ENCODE data around the gene ERF. TPM values are rescaled to one million over a fixed set of nuclear protein-coding genes. Genes with fewer than 3 reads are reported as not detected.
A peak's percentile ranks its signal among the peaks of the same experiment; 100 is the strongest.

ERF gene
- total and polyA plus RNA-seq, 10 donors: 13.5 to 73.1 (median 48.0) TPM

- 71 to 83% (median 79%) methylated on average over 11 of the region's 11 CpGs for WGBS, 5 donors
- H3K4me3 ChIP-seq: peak overlapping the region in 1 of 8 donors; percentile 96
Measured at GRCh38 chr19:42214810-42215485, 40.0 kb downstream of the ERF start.

GRCh38 chr19:42212886-42213285, 42.0 kb downstream of the ERF start:
- DNase-seq: no peak
- Histone ChIP-seq H3K4me3 (no peak overlapping the region), H3K9me3 (no peaks in the 10 kb centered on the region), H3K27me3 (replicated peaks in 1 of 7) (no peaks in the 10 kb centered on the region), H3K27ac (peak overlapping the region in 3 of 8 donors; percentile 18 to 42 (median 39)), H3K4me1 (peaks cover 10 to 89% (median 55%) of the 10 kb centered on the region in 6 donors), H3K36me3 (peaks cover 5 to 81% (median 65%) of the 10 kb centered on the region in 6 donors)
- intact Hi-C loops (cut with DNase I; ENCODE audit: low total_unique reads): no loop called here
- 70 to 79% (median 75%) methylated on average over 1 of the region's 1 CpG for WGBS, 5 donors
- no peak for TF ChIP-seq POLR2AphosphoS5 (IDR thresholded peaks at IDR 0.05)
- no peak for TF ChIP-seq POLR2A (IDR thresholded peaks at IDR 0.05)
- no peak for TF ChIP-seq CTCF (IDR thresholded peaks at IDR 0.05 in 8 of 11, conservative IDR thresholded peaks at IDR 0.05 in 3 of 11)

More at GRCh38 chr19:42214810-42215485, 40.0 kb downstream of the ERF start:
- H3K9me3 ChIP-seq: no peaks in the 10 kb centered on the region
- intact Hi-C loops (cut with DNase I; ENCODE audit: low total_unique reads): no loop called here
- no peak for DNase-seq
- peak overlapping the region in 2 of 8 donors; percentile 96 to 97 for H3K27ac ChIP-seq
- H3K4me1 ChIP-seq: peaks cover 21 to 92% (median 72%) of the 10 kb centered on the region in 6 donors
- H3K36me3 ChIP-seq: peaks cover 0 to 60% (median 44%) of the 10 kb centered on the region in 6 donors
- TF ChIP-seq CTCF (IDR thresholded peaks at IDR 0.05 in 8 of 11, conservative IDR thresholded peaks at IDR 0.05 in 3 of 11) (no peak), POLR2A (IDR thresholded peaks at IDR 0.05) (no peak), POLR2AphosphoS5 (IDR thresholded peaks at IDR 0.05) (no peak)
- no peaks in the 10 kb centered on the region for H3K27me3 ChIP-seq (replicated peaks in 1 of 7)

- Histone ChIP-seq H3K27ac (peak overlapping the region in 3 of 8 donors; percentile 2 to 62 (median 51)), H3K27me3 (replicated peaks in 1 of 7) (no peaks in the 10 kb centered on the region), H3K4me3 (no peak overlapping the region), H3K36me3 (peaks cover 5 to 100% (median 93%) of the 10 kb centered on the region in 6 donors), H3K9me3 (no peaks in the 10 kb centered on the region), H3K4me1 (peaks cover 3 to 91% (median 41%) of the 10 kb centered on the region in 6 donors)
- WGBS, 5 donors: 91 to 100% (median 94%) methylated on average over 8 to 11 of the region's 11 CpGs
- TF ChIP-seq CTCF (IDR thresholded peaks at IDR 0.05 in 8 of 11, conservative IDR thresholded peaks at IDR 0.05 in 3 of 11): no peak
- peak in 1 of 3 donors; percentile 28 for TF ChIP-seq POLR2AphosphoS5 (IDR thresholded peaks at IDR 0.05)
- intact Hi-C loops (cut with DNase I; ENCODE audit: low total_unique reads): no loop called here
- DNase-seq: peak; percentile 45
Measured at GRCh38 chr19:42208612-42209011, 46.3 kb downstream of the ERF start.

- Histone ChIP-seq H3K9me3 (no peaks in the 10 kb centered on the region), H3K36me3 (peaks cover 5 to 100% (median 89%) of the 10 kb centered on the region in 6 donors), H3K4me1 (peaks cover 4 to 91% (median 41%) of the 10 kb centered on the region in 6 donors), H3K27me3 (replicated peaks in 1 of 7) (no peaks in the 10 kb centered on the region), H3K27ac (peak overlapping the region in 3 of 8 donors; percentile 2 to 62 (median 51)), H3K4me3 (no peak overlapping the region)
- no peak for DNase-seq
- WGBS, 5 donors: 62 to 83% (median 68%) methylated on average over 6 of the region's 6 CpGs
- TF ChIP-seq POLR2A (IDR thresholded peaks at IDR 0.05) (no peak), CTCF (IDR thresholded peaks at IDR 0.05 in 8 of 11, conservative IDR thresholded peaks at IDR 0.05 in 3 of 11) (no peak), POLR2AphosphoS5 (IDR thresholded peaks at IDR 0.05) (no peak)
- intact Hi-C loops (cut with DNase I; ENCODE audit: low total_unique reads): no loop called here
Measured at GRCh38 chr19:42207767-42208271, 47.1 kb downstream of the ERF start.

All from spleen (tissue), 11 donors.